PFSK-1 (cell line): ENCODE measurements around the gene SLC25A20.

Experiments used
- FOXP2 ChIP-seq: optimal IDR thresholded peaks from 2 replicates; pipeline ENCODE3; 2011; ENCODE audit warnings: borderline replicate concordance, control low read depth, inconsistent platforms; ENCODE audit not compliant: insufficient read depth; ENCODE audit errors: extremely low read length, extremely low read depth
- POLR2AphosphoS5 ChIP-seq: IDR thresholded peaks from 2 replicates; pipeline ENCODE4 v1.6.1; 2012; ENCODE audit warnings: low read depth, mild to moderate bottlenecking, control low read depth, low read length, moderate library complexity
- SIN3A ChIP-seq: IDR thresholded peaks from 2 replicates; pipeline ENCODE4 v1.6.1; 2012; ENCODE audit warnings: mild to moderate bottlenecking, low read length, moderate library complexity, borderline replicate concordance; ENCODE audit not compliant: insufficient read depth
- TAF1 ChIP-seq: IDR thresholded peaks from 2 replicates; pipeline ENCODE4 v1.6.1; 2012; ENCODE audit warnings: low read length, control low read depth, borderline replicate concordance; ENCODE audit not compliant: insufficient read depth
- TF ChIP-seq, protein P1 (sequence below), 2 experiments: IDR thresholded peaks; 2 replicates each; pipeline versions ENCODE4 v1.6.1 to v1.8.0; 2011 to 2012; ENCODE audit warnings: low read depth in 2 of 2, low read length in 2 of 2, control low read depth in 1 of 2, inconsistent platforms in 1 of 2, mild to moderate bottlenecking in 1 of 2, moderate library complexity in 1 of 2; ENCODE audit not compliant: insufficient read depth in 1 of 2

DNA sequence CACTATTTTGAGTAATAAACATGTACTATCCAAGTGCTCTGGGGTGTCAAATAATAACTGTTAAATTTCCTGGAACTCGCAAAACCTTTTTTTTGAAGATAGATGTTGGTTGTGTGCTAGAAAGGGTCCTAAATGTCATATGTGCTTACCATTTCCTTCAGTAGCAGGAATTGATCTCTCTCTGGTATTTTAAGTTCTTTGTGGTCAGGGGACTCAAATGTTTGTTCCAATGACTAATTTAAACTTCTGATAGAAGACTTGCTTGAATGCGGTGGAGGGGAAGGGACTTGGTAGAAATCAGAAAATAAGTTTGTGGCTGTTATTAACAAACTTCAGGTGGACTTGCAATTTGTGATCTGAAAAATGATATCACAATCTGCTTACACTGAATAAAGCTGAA lies 46.8 kb upstream of the SLC25A20 start:
- TF ChIP-seq SIN3A: no peak
- TF ChIP-seq POLR2AphosphoS5: no peak
- TF ChIP-seq TAF1: no peak
- TF ChIP-seq, protein P1, sequence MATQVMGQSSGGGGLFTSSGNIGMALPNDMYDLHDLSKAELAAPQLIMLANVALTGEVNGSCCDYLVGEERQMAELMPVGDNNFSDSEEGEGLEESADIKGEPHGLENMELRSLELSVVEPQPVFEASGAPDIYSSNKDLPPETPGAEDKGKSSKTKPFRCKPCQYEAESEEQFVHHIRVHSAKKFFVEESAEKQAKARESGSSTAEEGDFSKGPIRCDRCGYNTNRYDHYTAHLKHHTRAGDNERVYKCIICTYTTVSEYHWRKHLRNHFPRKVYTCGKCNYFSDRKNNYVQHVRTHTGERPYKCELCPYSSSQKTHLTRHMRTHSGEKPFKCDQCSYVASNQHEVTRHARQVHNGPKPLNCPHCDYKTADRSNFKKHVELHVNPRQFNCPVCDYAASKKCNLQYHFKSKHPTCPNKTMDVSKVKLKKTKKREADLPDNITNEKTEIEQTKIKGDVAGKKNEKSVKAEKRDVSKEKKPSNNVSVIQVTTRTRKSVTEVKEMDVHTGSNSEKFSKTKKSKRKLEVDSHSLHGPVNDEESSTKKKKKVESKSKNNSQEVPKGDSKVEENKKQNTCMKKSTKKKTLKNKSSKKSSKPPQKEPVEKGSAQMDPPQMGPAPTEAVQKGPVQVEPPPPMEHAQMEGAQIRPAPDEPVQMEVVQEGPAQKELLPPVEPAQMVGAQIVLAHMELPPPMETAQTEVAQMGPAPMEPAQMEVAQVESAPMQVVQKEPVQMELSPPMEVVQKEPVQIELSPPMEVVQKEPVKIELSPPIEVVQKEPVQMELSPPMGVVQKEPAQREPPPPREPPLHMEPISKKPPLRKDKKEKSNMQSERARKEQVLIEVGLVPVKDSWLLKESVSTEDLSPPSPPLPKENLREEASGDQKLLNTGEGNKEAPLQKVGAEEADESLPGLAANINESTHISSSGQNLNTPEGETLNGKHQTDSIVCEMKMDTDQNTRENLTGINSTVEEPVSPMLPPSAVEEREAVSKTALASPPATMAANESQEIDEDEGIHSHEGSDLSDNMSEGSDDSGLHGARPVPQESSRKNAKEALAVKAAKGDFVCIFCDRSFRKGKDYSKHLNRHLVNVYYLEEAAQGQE (IDR thresholded peaks at IDR 0.05; ENCODE audit: insufficient read depth in 1 of 2, low read depth in 2 of 2, low read length in 2 of 2): no peak
- TF ChIP-seq FOXP2: no peak
